ENCODE measurements around the gene SDR39U1.

GRCh38 chr14:24411443-24412389 lies 30.9 kb downstream of the SDR39U1 start:
- TF ChIP-seq POLR2AphosphoS5 (IDR thresholded peaks at IDR 0.05; ENCODE audit: low read depth, low read length) (no peak), TAF1 (IDR thresholded peaks at IDR 0.05; ENCODE audit: borderline replicate concordance, low read depth, low read length) (no peak), POLR2A (IDR thresholded peaks at IDR 0.05; ENCODE audit: low read depth, low read length) (no peak)
